GM23248 (cell line): ENCODE data around the gene CEP57.

ENCODE experiments used
- EZH2 ChIP-seq: fragments of 200-600 bp; sonication (generic); IDR thresholded peaks from 2 replicates; pipeline ENCODE4 v1.6.1; 2018; ENCODE audit warnings: antibody characterized with exemption, mild to moderate bottlenecking; ENCODE audit not compliant: insufficient read depth, poor library complexity, severe bottlenecking
- EZH2phosphoT487 ChIP-seq: fragments of 200-600 bp; sonication (generic); IDR thresholded peaks from 2 replicates; pipeline ENCODE4 v1.6.1; 2018; ENCODE audit warnings: antibody characterized with exemption, moderate library complexity, mild to moderate bottlenecking, low read depth; ENCODE audit not compliant: insufficient read depth

- TF ChIP-seq EZH2phosphoT487 = no peak
- TF ChIP-seq EZH2 = no peak
Observed at GRCh38 chr11:95795627-95796295, 5.5 kb downstream of the CEP57 start.
